HS-5 (cell line): ENCODE results near the gene A2ML1.
"Not testable (repeated sequence)": the region's sequence is repeated elsewhere in the genome, so short reads cannot be mapped to it uniquely, and the experiment has no call there.

Experiments used
- DNase-seq: peaks from one replicate; pipeline ENCODE4 v3.0.0-alpha.2; 2012; ENCODE audit warnings: low read depth

A2ML1 gene

GRCh38 chr12:8817856-8818255 is 4.6 kb upstream of the A2ML1 start:
- DNase-seq = no peak

DNA sequence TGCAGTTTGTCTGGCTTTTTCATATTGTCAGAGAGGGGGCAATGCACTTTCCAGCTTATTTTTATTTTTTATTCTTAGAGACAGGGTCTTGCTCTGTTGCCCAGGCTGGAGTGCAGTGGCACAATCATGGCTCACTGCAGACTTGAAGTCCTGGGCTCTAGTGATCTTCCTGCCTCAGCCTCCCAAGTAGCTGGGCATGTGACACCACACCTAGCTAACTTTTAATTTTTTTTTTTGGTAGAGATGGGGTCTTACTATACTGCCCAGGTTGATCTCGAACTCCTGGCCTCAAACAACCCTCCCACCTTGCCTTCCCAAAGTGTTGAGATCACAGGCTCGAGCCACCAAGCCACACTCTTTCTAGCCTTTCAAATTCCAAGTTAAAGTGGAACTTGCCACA is 3.9 kb upstream of the A2ML1 start:
- DNase-seq = no peak

DNA sequence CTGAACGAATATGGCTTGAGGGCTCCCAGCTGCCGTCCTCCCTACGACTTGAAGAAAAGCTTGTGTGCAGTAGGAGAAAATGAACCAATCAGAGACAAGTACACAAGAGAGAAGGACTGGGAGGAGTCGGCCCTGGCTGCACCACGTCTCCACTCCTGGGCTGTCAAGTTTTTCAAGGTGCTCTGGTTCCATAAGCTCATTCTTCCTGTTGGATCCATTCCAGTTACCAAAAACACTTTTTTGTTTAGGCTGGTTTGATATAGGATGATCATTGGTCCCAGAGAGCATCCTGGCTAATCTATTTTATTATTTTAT is 2.8 kb upstream of the A2ML1 start:
- DNase-seq = no peak

DNA sequence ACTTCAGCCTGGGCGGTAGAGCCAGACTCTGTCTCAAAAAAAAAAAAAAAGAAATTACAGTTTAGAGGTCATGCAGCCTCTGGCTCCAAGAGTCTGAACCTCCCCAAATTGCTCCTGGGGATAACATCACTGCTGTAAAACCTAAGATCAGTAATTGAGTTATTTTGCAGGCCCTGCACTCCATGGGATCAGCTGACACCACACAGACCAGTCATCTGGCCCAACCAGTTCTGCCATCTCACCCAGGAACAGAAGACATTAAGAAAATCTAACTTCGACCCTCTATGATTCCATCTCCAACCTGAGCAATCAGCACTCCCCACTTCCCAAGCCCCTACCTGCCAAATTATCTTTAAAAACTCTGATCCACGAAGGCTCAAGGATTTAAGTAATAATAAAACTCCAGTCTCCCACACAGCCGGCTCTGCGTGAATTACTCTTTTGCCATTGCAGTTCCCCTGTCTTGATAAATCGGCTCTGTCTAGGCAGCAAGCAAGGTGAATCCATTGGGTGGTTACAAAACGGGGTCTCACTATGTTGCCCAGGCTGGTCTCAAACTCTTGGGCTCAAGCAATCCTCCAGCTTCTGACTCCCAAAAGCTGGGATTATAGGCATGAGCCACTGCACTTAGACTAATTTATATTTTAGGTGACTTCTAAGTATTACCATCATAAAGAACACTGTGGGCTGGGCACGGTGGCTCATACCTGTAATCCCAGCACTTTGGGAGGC is 1.6 kb upstream of the A2ML1 start:
- DNase-seq = not testable (repeated sequence)

DNA sequence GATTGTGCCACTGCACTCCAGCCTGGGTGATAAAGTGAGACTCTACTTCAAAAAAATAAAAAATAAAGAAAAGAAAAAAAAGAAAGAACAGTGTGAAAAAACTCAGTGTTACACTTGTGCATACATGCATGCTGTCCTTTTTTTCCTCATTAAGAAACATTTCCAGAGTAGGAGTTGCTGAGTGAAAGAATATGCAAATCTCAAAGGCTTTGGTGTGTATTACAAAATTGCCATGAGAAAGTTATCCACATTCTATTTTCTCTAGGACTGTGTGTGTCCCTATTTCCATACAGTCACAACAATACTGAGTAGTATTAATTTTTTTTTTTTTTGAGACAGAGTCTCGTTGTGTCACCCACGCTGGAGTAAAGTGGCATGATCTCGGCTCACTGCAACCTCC is 830 bp upstream of the A2ML1 start:
- no peak for DNase-seq

DNA sequence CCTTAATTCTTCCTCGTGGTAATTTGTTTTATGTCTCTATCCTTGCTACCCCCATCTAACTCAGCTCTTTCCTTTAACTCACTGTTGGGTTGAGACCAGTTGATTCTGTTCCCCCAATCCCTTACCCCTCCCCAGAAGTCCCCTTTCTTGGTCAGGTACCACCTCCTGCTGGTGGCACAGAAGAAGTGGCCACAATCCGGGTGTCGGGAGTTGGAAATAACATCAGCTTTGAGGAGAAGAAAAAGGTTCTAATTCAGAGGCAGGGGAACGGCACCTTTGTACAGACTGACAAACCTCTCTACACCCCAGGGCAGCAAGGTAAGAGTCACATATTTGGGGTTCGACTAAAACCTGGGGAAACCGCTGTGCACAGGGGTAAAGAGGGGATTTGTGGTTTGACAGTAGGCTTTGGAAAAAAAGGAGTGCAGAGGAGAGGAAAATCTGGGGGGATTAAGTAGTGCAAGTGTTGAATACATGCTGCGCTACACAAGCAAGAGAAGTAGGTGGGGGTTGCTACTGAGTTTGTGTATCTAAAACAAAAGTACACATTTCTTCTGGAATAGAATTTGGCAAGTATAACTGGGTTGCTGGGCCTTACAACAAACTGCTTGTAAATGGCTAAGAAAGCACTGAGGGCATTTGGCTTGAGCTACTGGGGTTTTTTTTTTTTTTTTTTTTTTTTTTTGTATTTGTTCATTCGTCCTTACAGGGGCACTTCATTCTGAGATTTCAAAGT is 1.3 kb downstream of the A2ML1 start:
- no peak for DNase-seq

DNA sequence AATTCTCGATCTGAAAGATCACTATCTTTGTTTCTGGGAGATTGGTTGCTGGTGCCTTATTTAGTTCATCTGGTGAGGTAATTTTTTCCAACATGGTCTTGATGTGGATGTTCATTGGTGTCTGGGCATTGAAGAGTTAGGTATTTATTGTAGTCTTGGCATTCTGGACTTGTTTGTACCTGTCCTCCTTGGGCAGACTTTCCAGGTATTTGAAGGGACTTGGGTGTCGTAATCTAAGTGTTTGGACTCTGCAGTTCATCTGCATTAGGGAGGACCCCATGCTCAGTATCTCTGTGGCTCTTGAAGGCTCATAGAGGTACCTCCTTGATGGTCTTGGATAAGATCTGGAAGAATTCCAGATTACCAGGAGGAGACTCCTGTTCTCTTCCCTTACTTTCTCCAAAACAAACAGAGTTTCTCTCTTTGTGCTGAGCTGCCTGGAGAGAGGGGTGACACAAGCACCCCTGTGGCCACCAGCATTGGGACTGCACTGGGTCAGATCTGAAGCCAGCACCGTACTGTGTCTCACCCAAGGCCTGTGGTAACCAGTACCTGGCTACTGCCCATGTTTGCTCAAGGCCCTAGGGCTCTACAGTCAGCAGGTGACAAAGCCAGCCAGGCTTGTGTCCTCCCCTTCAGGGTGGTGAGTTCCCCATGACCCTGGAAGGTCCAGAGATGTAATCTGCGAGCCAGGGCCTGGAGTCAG is 5.3 kb downstream of the A2ML1 start:
- no peak for DNase-seq

- no peak for DNase-seq
Observed at GRCh38 chr12:8828257-8829124, 6.1 kb downstream of the A2ML1 start.

- no peak for DNase-seq
Observed at GRCh38 chr12:8829125-8829518, 6.7 kb downstream of the A2ML1 start.

DNA sequence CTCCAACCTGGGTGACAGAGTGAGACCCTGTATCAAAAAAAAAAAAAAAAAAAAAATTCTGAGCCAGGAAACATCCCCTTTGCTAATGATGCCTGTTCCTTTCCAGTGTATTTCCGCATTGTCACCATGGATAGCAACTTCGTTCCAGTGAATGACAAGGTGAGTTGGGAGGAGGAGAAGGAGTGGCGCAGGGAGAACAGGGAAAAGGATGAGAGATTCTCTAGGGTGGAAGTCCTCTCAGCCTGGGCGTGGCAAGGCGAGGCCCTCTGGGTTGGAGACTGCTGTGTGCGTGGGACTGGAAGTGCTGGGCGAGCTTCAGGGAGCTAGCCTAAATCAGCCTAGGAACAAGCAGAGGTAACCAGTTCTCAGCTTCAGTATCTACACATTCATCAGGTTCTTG is 7.2 kb downstream of the A2ML1 start:
- DNase-seq = no peak

- DNase-seq = no peak
Observed at GRCh38 chr12:8831116-8831515, 8.7 kb downstream of the A2ML1 start.

DNA sequence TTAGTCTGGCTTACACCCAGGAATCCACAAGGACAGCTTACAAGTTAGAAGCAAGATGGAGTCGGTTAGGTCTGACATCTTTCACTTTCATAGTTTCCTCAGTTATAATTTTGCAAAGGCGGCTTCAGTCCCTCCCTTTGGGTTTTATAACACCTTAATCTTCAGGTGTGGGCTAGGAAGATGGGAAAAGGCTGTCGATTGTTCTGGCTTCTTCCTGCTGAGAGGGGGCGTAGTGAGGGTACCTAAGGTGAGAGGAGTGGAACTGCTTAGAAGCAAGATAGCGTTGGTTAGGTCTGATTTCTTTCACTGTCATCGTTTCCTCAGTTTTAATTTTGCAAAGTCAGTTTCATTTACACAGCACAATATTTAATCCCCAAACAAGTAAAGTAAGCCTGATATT is 10.1 kb downstream of the A2ML1 start:
- no peak for DNase-seq

GRCh38 chr12:8834230-8834629 is 11.8 kb downstream of the A2ML1 start:
- DNase-seq = no peak

DNA sequence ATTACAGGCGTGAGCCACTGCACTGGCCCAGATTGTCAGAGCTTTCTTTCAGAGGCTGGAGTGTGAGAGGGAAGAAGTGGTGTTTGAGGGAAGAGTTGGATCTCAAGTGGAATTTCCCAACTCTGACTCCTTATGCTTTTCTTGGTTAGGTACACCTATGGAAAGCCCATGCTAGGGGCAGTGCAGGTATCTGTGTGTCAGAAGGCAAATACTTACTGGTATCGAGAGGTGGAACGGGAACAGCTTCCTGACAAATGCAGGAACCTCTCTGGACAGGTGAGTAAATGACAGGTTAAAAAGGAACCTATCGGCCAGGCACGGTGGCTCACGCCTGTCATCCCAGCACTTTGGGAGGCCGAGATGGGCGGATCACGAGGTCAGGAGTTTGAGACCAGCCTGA is 14.9 kb downstream of the A2ML1 start:
- no peak for DNase-seq

GRCh38 chr12:8840321-8840720 is 17.9 kb downstream of the A2ML1 start:
- no peak for DNase-seq

- DNase-seq = no peak
Observed at GRCh38 chr12:8840938-8841633, 18.7 kb downstream of the A2ML1 start.

- DNase-seq = no peak
Observed at GRCh38 chr12:8841778-8842177, 19.4 kb downstream of the A2ML1 start.

GRCh38 chr12:8844665-8845064 is 22.2 kb downstream of the A2ML1 start:
- DNase-seq = no peak

GRCh38 chr12:8846305-8846704 is 23.9 kb downstream of the A2ML1 start:
- no peak for DNase-seq

- no peak for DNase-seq
Observed at GRCh38 chr12:8847435-8847834, 25.0 kb downstream of the A2ML1 start.

DNA sequence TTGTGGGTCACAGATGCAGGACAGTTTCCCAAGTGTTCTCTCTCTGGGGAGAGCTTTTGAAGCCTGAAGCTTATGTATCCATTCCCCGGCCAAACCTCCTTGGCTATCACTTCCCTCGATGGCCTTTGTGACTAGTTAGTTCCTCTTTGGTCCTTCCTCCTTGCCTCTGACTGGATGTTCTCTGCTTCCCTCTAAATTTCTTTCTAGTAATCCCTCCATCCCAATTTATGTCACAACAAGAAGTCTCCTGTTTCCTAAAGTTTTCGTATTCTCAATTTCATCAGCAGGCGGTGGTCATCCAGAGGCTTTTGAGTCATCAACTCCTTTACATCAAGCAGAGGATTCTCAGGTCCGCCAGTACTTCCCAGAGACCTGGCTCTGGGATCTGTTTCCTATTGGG is 27.5 kb downstream of the A2ML1 start:
- DNase-seq = no peak

GRCh38 chr12:8852119-8852518 is 29.7 kb downstream of the A2ML1 start:
- no peak for DNase-seq
